Measurements from ENCODE around the gene SMYD3.

DNA sequence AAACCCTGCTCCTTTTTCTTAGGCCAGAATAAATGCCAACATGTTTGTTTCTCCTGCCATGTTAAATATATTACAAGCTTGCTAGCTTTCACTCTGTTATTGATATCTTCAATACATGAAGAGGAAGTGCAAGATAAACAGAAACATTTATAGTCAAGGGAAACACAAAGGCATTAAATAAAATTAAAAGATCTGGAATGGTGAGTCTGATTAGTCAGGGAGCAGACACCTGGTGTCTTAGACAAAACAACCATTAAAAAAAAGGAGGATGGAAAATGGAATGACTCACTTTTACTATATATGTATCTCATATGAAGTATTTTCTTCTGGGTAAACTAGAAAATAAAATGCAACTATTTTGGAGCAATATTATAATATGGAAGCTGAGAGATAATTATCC lies 123.3 kb downstream of the SMYD3 start:
- TF ChIP-seq, protein P1, sequence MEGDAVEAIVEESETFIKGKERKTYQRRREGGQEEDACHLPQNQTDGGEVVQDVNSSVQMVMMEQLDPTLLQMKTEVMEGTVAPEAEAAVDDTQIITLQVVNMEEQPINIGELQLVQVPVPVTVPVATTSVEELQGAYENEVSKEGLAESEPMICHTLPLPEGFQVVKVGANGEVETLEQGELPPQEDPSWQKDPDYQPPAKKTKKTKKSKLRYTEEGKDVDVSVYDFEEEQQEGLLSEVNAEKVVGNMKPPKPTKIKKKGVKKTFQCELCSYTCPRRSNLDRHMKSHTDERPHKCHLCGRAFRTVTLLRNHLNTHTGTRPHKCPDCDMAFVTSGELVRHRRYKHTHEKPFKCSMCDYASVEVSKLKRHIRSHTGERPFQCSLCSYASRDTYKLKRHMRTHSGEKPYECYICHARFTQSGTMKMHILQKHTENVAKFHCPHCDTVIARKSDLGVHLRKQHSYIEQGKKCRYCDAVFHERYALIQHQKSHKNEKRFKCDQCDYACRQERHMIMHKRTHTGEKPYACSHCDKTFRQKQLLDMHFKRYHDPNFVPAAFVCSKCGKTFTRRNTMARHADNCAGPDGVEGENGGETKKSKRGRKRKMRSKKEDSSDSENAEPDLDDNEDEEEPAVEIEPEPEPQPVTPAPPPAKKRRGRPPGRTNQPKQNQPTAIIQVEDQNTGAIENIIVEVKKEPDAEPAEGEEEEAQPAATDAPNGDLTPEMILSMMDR (conservative IDR thresholded peaks at IDR 0.05): no peak
- TF ChIP-seq EZH2 (IDR thresholded peaks at IDR 0.05; ENCODE audit: low read depth): no peak
